HCT116 (cell line): ENCODE measurements around the gene SERPINB12.

ENCODE experiments used
- ATF3 ChIP-seq: IDR thresholded peaks from 2 replicates; pipeline ENCODE4 v1.6.1; 2012
- CTCF ChIP-seq, 3 experiments: fragments of 200-600 bp in 1 of 3; sonication (generic) in 1 of 3; IDR thresholded peaks in 2 of 3; conservative IDR thresholded peaks in 1 of 3; 2 replicates each; pipeline ENCODE4 v1.5.1; 2012 to 2017; ENCODE audit warnings: low read depth in 2 of 3, low read length in 2 of 3, antibody characterized with exemption in 1 of 3, borderline replicate concordance in 1 of 3, control low read depth in 1 of 3, mild to moderate bottlenecking in 1 of 3, mixed read lengths in 1 of 3, mixed run types in 1 of 3, moderate library complexity in 1 of 3; ENCODE audit not compliant: insufficient read depth in 1 of 3
- EZH2 ChIP-seq: fragments of 200-600 bp; sonication (generic); IDR thresholded peaks from 2 replicates; pipeline ENCODE4 v1.6.1; 2017; ENCODE audit warnings: antibody characterized with exemption, mixed run types
- FOSL1 ChIP-seq: IDR thresholded peaks from 2 replicates; pipeline ENCODE4 v1.6.1; 2012; ENCODE audit warnings: low read depth
- JUND ChIP-seq: IDR thresholded peaks from 2 replicates; pipeline ENCODE4 v1.6.1; 2012
- POLR2AphosphoS5 ChIP-seq: IDR thresholded peaks from 2 replicates; pipeline ENCODE4 v1.6.1; 2011; ENCODE audit warnings: mild to moderate bottlenecking, low read depth, low read length, moderate library complexity
- RAD21 ChIP-seq: IDR thresholded peaks from 2 replicates; pipeline ENCODE4 v1.6.1; 2012; ENCODE audit warnings: low read depth, mild to moderate bottlenecking
- SIN3A ChIP-seq: IDR thresholded peaks from 2 replicates; pipeline ENCODE4 v1.6.1; 2012; ENCODE audit warnings: low read depth
- TCF7L2 ChIP-seq: IDR thresholded peaks from 2 replicates; pipeline ENCODE4 v1.7.0; 2011; ENCODE audit warnings: borderline replicate concordance, inconsistent platforms; ENCODE audit not compliant: insufficient read depth, insufficient read length; ENCODE audit errors: extremely low read depth
- YY1 ChIP-seq: IDR thresholded peaks from 2 replicates; pipeline ENCODE4 v1.6.1; 2011; ENCODE audit warnings: low read length, low read depth, moderate library complexity, mild to moderate bottlenecking; ENCODE audit not compliant: insufficient replicate concordance; ENCODE audit errors: extremely low read depth

- TF ChIP-seq CTCF (IDR thresholded peaks at IDR 0.05 in 2 of 3, conservative IDR thresholded peaks at IDR 0.05 in 1 of 3; ENCODE audit: borderline replicate concordance in 1 of 3, insufficient read depth in 1 of 3, low read depth in 2 of 3, low read length in 2 of 3) (no peak), RAD21 (no peak), EZH2 (no peak), FOSL1 (no peak), POLR2AphosphoS5 (no peak), TCF7L2 (no peak), SIN3A (no peak), JUND (no peak), ATF3 (no peak), YY1 (no peak)
Observed at GRCh38 chr18:63544017-63544416, 1.8 kb downstream of the SERPINB12 start.
